HCT116 (cell line): ENCODE results near the gene FBXW4.

Experiments
- POLR2A ChIP-seq: IDR thresholded peaks from 2 replicates; pipeline ENCODE4 v1.7.0; 2011; ENCODE audit warnings: borderline replicate concordance; ENCODE audit not compliant: insufficient read depth, insufficient read length; ENCODE audit errors: extremely low read depth
- TCF7L2 ChIP-seq: IDR thresholded peaks from 2 replicates; pipeline ENCODE4 v1.7.0; 2011; ENCODE audit warnings: borderline replicate concordance, inconsistent platforms; ENCODE audit not compliant: insufficient read depth, insufficient read length; ENCODE audit errors: extremely low read depth
- ZFX ChIP-seq: fragments of 450-650 bp; IDR thresholded peaks from 2 replicates; pipeline ENCODE4 v1.6.1; 2017
- TF ChIP-seq, protein P1 (sequence below): IDR thresholded peaks from 2 replicates; pipeline ENCODE4 v1.6.1; 2012
- TF ChIP-seq, protein P2 (sequence below): IDR thresholded peaks from 2 replicates; pipeline ENCODE4 v1.6.1; 2012
- TF ChIP-seq, protein P3 (sequence below), 3 experiments: fragments of 200-600 bp in 1 of 3; sonication (generic) in 1 of 3; IDR thresholded peaks in 2 of 3; conservative IDR thresholded peaks in 1 of 3; 2 replicates each; pipeline ENCODE4 v1.5.1; 2012 to 2017; ENCODE audit warnings: low read depth in 2 of 3, low read length in 2 of 3, antibody characterized with exemption in 1 of 3, borderline replicate concordance in 1 of 3, control low read depth in 1 of 3, mild to moderate bottlenecking in 1 of 3, mixed read lengths in 1 of 3, mixed run types in 1 of 3, moderate library complexity in 1 of 3; ENCODE audit not compliant: insufficient read depth in 1 of 3

DNA sequence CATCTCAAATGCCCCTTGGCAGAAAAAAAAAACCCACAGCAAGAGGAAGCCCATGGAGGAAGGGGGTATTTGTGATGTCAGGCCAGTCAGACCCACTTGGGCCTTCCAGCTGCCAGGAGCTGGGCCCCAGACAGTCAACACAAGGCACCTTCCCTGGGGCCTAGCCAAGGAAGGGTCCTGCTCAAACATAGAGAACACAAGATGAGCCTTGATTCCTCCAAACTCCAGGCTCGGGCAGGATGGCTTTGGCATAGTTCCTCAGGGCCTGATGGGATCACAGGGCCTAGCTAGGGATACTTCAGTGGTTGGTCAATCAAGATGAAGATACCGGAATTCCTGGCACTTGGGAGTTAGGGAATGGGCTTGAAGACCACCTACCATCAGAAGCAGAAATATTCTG, 76.1 kb downstream of the FBXW4 start:
- TF ChIP-seq, protein P1, sequence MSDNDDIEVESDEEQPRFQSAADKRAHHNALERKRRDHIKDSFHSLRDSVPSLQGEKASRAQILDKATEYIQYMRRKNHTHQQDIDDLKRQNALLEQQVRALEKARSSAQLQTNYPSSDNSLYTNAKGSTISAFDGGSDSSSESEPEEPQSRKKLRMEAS = no peak
- no peak for TF ChIP-seq POLR2A
- TF ChIP-seq, protein P2, sequence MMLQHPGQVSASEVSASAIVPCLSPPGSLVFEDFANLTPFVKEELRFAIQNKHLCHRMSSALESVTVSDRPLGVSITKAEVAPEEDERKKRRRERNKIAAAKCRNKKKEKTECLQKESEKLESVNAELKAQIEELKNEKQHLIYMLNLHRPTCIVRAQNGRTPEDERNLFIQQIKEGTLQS = no peak
- no peak for TF ChIP-seq TCF7L2
- no peak for TF ChIP-seq ZFX
- TF ChIP-seq, protein P3, sequence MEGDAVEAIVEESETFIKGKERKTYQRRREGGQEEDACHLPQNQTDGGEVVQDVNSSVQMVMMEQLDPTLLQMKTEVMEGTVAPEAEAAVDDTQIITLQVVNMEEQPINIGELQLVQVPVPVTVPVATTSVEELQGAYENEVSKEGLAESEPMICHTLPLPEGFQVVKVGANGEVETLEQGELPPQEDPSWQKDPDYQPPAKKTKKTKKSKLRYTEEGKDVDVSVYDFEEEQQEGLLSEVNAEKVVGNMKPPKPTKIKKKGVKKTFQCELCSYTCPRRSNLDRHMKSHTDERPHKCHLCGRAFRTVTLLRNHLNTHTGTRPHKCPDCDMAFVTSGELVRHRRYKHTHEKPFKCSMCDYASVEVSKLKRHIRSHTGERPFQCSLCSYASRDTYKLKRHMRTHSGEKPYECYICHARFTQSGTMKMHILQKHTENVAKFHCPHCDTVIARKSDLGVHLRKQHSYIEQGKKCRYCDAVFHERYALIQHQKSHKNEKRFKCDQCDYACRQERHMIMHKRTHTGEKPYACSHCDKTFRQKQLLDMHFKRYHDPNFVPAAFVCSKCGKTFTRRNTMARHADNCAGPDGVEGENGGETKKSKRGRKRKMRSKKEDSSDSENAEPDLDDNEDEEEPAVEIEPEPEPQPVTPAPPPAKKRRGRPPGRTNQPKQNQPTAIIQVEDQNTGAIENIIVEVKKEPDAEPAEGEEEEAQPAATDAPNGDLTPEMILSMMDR (IDR thresholded peaks at IDR 0.05 in 2 of 3, conservative IDR thresholded peaks at IDR 0.05 in 1 of 3; ENCODE audit: borderline replicate concordance in 1 of 3, insufficient read depth in 1 of 3, low read depth in 2 of 3, low read length in 2 of 3) = no peak
